AG04449 (cell line): ENCODE data around the gene ZNF774.

Experiments used
- CTCF ChIA-PET: fragments of 350-600 bp; formaldehyde crosslinking; extraction: SDS; loops from one replicate; lab custom pipeline; 2021; ENCODE audit warnings: antibody characterized with exemption; lab: Yijun Ruan, JAX
- POLR2A ChIA-PET: fragments of 400-600, 350-600 bp; formaldehyde crosslinking; extraction: SDS; loops from one replicate; lab custom pipeline; 2020; ENCODE audit warnings: antibody characterized with exemption, inconsistent platforms; lab: Yijun Ruan, JAX
- DNase-seq: peaks from one replicate; pipeline ENCODE4 v3.0.0-alpha.2; 2010; ENCODE audit warnings: low read depth, low spot score
- H3K4me3 ChIP-seq: 2 replicates; pipeline ENCODE4 v1.5.1; 2011; ENCODE audit warnings: low read depth, mild to moderate bottlenecking, control low read depth, low read length
- TF ChIP-seq, protein P1 (sequence below): IDR thresholded peaks from one replicate; pipeline ENCODE4 v1.5.1; 2011; ENCODE audit warnings: mild to moderate bottlenecking, moderate library complexity, low read length, control low read depth, inconsistent platforms; ENCODE audit not compliant: insufficient read depth; ENCODE audit errors: missing control alignments

Gene ZNF774

DNA sequence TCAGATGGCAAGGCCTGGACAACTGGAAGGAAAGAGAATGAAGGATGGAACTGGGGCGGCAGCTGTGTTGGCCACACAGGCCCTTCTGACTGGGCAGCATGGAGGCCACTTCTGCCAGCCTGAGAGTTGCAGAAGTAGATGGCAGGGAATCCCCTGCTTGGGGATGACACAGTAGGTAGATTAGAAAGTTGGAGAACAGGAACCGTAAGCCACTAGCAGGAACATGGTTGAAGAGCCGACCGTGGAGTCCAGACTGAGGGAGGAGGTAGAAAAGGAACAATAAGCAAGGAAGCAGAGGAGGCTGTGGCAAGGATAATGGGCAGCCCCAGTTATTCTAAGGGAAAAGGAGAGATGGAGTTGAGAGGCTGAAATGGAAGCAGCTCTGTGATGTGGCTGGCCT is 26.4 kb upstream of the ZNF774 start:
- TF ChIP-seq, protein P1, sequence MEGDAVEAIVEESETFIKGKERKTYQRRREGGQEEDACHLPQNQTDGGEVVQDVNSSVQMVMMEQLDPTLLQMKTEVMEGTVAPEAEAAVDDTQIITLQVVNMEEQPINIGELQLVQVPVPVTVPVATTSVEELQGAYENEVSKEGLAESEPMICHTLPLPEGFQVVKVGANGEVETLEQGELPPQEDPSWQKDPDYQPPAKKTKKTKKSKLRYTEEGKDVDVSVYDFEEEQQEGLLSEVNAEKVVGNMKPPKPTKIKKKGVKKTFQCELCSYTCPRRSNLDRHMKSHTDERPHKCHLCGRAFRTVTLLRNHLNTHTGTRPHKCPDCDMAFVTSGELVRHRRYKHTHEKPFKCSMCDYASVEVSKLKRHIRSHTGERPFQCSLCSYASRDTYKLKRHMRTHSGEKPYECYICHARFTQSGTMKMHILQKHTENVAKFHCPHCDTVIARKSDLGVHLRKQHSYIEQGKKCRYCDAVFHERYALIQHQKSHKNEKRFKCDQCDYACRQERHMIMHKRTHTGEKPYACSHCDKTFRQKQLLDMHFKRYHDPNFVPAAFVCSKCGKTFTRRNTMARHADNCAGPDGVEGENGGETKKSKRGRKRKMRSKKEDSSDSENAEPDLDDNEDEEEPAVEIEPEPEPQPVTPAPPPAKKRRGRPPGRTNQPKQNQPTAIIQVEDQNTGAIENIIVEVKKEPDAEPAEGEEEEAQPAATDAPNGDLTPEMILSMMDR, result no peak
- ChIA-PET CTCF (interaction anchor here (1.1 kb wide), 2 partner anchors 11 to 156 kb away, joined by 3 to 7 read pairs; no protein-coding TSS in a partner anchor), POLR2A (no interaction called here)
- no peak overlapping the region for H3K4me3 ChIP-seq
- no peak for DNase-seq

DNA sequence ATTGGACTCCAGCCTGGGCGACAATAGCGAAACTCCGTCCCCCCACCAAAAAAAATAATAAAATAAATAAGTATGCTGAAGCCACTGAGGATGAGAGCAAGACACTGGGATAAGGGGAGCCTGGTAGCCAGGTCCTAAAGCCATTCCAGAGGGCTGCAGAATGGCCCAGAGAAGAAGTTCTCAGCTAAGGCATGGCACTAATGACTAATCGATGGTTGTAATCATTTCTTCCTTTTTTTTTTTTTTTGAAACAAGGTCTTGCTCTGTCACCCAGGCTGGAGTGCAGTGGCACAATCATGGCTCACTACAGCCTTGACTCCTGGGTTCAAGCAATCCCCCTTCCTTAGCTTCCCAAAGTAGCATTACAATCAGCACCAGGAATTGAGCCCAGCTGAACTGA is 25.6 kb upstream of the ZNF774 start:
- TF ChIP-seq, protein P1, result no peak
- CTCF ChIA-PET, result interaction anchor here (0.8 to 1.1 kb wide), 2 partner anchors 17 to 156 kb away, joined by 3 read pairs; no protein-coding TSS in a partner anchor
- H3K4me3 ChIP-seq, result no peak overlapping the region
- POLR2A ChIA-PET, result no interaction called here
- no peak for DNase-seq

GRCh38 chr15:90327311-90327710 is 24.8 kb upstream of the ZNF774 start:
- CTCF ChIA-PET, result no interaction called here
- TF ChIP-seq, protein P1, result no peak
- POLR2A ChIA-PET, result no interaction called here
- H3K4me3 ChIP-seq, result no peak overlapping the region
- no peak for DNase-seq

DNA sequence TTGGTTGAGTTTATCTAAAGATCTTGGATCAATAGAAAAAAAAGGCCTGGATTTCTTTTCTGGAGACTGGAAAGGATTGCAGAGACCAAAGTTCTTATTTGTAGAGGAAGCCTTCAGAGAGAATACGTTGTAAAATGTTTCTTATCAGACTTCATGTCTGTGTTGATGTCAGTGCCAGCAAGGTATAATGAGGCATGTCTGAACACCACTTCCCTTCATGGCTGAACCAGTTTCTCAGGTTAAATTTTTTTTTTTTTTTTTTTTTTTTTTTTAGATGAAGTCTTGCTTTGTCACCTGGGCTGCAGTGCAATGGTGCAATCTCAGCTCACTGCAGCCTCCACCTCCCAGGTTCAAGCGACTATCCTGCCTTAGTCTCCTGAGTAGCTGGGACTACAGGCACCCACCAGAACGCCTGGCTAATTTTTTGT is 17.8 kb upstream of the ZNF774 start:
- TF ChIP-seq, protein P1, result no peak
- H3K4me3 ChIP-seq, result no peak overlapping the region
- DNase-seq, result no peak
- POLR2A ChIA-PET, result no interaction called here
- CTCF ChIA-PET, result interaction anchor here (0.7 kb wide), 1 partner anchor 15 kb away, joined by 3 read pairs; no protein-coding TSS in a partner anchor

GRCh38 chr15:90336705-90337141 is 15.4 kb upstream of the ZNF774 start:
- no peak for DNase-seq
- ChIA-PET CTCF (interaction anchor here (1.2 to 2.8 kb wide), 4 partner anchors 12 to 146 kb away, joined by 3 to 24 read pairs (median 10); no protein-coding TSS in a partner anchor), POLR2A (interaction anchor here (0.6 to 0.7 kb wide), 2 partner anchors 51 to 85 kb away, joined by 3 read pairs; partner anchors contain the start of gene IQGAP1)
- H3K4me3 ChIP-seq, result no peak overlapping the region
- TF ChIP-seq, protein P1, result no peak

- POLR2A ChIA-PET, result no interaction called here
- CTCF ChIA-PET, result interaction anchor here (0.6 to 2.8 kb wide), 5 partner anchors 12 to 145 kb away, joined by 3 to 24 read pairs (median 7); no protein-coding TSS in a partner anchor
- no peak overlapping the region for H3K4me3 ChIP-seq
- no peak for DNase-seq
- TF ChIP-seq, protein P1, result no peak
Observed at GRCh38 chr15:90337256-90337655, 14.8 kb upstream of the ZNF774 start.
